SK-N-SH treated with all-trans-retinoic acid at 6 μM for 48 hours (cell line): ENCODE measurements around the gene CCDC88C.

ENCODE experiments used
- ATAC-seq: fragments of 200-7000 bp; cut with Tn5 transposase; 3 replicates; pipeline ENCODE4 v1.9.1; 2020; ENCODE audit warnings: mild to moderate bottlenecking, moderate library complexity
- ARNTL ChIP-seq: fragments of 450-650 bp; formaldehyde crosslinking; IDR thresholded peaks from 2 replicates; pipeline ENCODE4 v1.5.0; 2020; ENCODE audit warnings: low read depth, mild to moderate bottlenecking, moderate library complexity, borderline replicate concordance
- BACH2 ChIP-seq: fragments of 250-450 bp; sonication (Bioruptor Pico); IDR thresholded peaks from 2 replicates; pipeline ENCODE4 v1.9.0; 2021; ENCODE audit warnings: mild to moderate bottlenecking, borderline replicate concordance
- CSDC2 ChIP-seq: fragments of 250-450 bp; sonication (Bioruptor Pico); IDR thresholded peaks from 2 replicates; pipeline ENCODE4 v1.5.0; 2020; ENCODE audit warnings: mild to moderate bottlenecking, moderate library complexity
- CSRNP3 ChIP-seq: fragments of 250-450 bp; sonication (Bioruptor Pico); IDR thresholded peaks from 2 replicates; pipeline ENCODE4 v1.5.1; 2021; ENCODE audit warnings: mild to moderate bottlenecking, moderate library complexity
- ESRRG ChIP-seq: fragments of 250-450 bp; sonication (Bioruptor Pico); IDR thresholded peaks from 2 replicates; pipeline ENCODE4 v1.6.1; 2021; ENCODE audit warnings: mild to moderate bottlenecking
- GLIS3 ChIP-seq: fragments of 250-450 bp; sonication (Bioruptor Pico); IDR thresholded peaks from 2 replicates; pipeline ENCODE4 v1.5.0; 2020; ENCODE audit warnings: mild to moderate bottlenecking, moderate library complexity
- ISL1 ChIP-seq: fragments of 250-450 bp; sonication (Bioruptor Pico); IDR thresholded peaks from 2 replicates; pipeline ENCODE4 v2.1.2; 2022; ENCODE audit warnings: mild to moderate bottlenecking, moderate library complexity
- OSR1 ChIP-seq: fragments of 250-450 bp; sonication (Bioruptor Pico); IDR thresholded peaks from 2 replicates; pipeline ENCODE4 v1.8.0; 2022; ENCODE audit warnings: moderate library complexity, mild to moderate bottlenecking, inconsistent platforms
- PATZ1 ChIP-seq: fragments of 250-450 bp; sonication (Bioruptor Pico); IDR thresholded peaks from 2 replicates; pipeline ENCODE4 v1.8.0; 2020; ENCODE audit warnings: mild to moderate bottlenecking, moderate library complexity, borderline replicate concordance
- POU6F1 ChIP-seq: fragments of 250-450 bp; sonication (Bioruptor Pico); IDR thresholded peaks from 2 replicates; pipeline ENCODE4 v1.8.0; 2021; ENCODE audit warnings: low read depth, mild to moderate bottlenecking, moderate library complexity, borderline replicate concordance
- PPARA ChIP-seq: fragments of 250-450 bp; sonication (Bioruptor Pico); IDR thresholded peaks from 2 replicates; pipeline ENCODE4 v1.5.0; 2020; ENCODE audit warnings: mild to moderate bottlenecking, borderline replicate concordance
- RARB ChIP-seq: fragments of 250-450 bp; sonication (Bioruptor Pico); IDR thresholded peaks from 2 replicates; pipeline ENCODE4 v1.8.0; 2021; ENCODE audit warnings: mild to moderate bottlenecking, moderate library complexity
- SNAI2 ChIP-seq: fragments of 250-450 bp; sonication (Bioruptor Pico); IDR thresholded peaks from 2 replicates; pipeline ENCODE4 v1.5.0; 2020; ENCODE audit warnings: mild to moderate bottlenecking, moderate library complexity
- TCF4 ChIP-seq: fragments of 250-450 bp; sonication (Bioruptor Pico); IDR thresholded peaks from 2 replicates; pipeline ENCODE4 v1.8.0; 2021; ENCODE audit warnings: mild to moderate bottlenecking, moderate library complexity, borderline replicate concordance
- TOX ChIP-seq: fragments of 250-450 bp; sonication (Bioruptor Pico); IDR thresholded peaks from 2 replicates; pipeline ENCODE4 v1.8.0; 2021; ENCODE audit warnings: mild to moderate bottlenecking, moderate library complexity, borderline replicate concordance
- TSHZ2 ChIP-seq: fragments of 250-450 bp; sonication (Bioruptor Pico); IDR thresholded peaks from 2 replicates; pipeline ENCODE4 v1.5.0; 2020; ENCODE audit warnings: mild to moderate bottlenecking, moderate library complexity
- ZC3H10 ChIP-seq: fragments of 250-450 bp; sonication (Bioruptor Pico); IDR thresholded peaks from 2 replicates; pipeline ENCODE4 v1.5.1; 2021; ENCODE audit warnings: mild to moderate bottlenecking, moderate library complexity
- ZFP3 ChIP-seq: fragments of 250-450 bp; sonication (Bioruptor Pico); IDR thresholded peaks from 2 replicates; pipeline ENCODE4 v1.5.0; 2020; ENCODE audit warnings: mild to moderate bottlenecking, moderate library complexity
- ZFP30 ChIP-seq: fragments of 450-650 bp; formaldehyde crosslinking; IDR thresholded peaks from 2 replicates; pipeline ENCODE4 v1.5.0; 2022; ENCODE audit warnings: mild to moderate bottlenecking, moderate library complexity
- ZNF565 ChIP-seq: fragments of 450-650 bp; formaldehyde crosslinking; conservative IDR thresholded peaks from 2 replicates; pipeline ENCODE4 v1.5.0; 2020; ENCODE audit warnings: low read depth, mild to moderate bottlenecking, moderate library complexity
- ZNF70 ChIP-seq: fragments of 450-650 bp; formaldehyde crosslinking; IDR thresholded peaks from 2 replicates; pipeline ENCODE4 v1.5.0; 2020; ENCODE audit warnings: mild to moderate bottlenecking, moderate library complexity

Gene CCDC88C

GRCh38 chr14:91419451-91419850 lies 1.8 kb upstream of the CCDC88C start:
- no peak for ATAC-seq
- TF ChIP-seq OSR1 (CRISPR knock-in tag) (no peak), ZNF70 (CRISPR knock-in tag) (no peak), TCF4 (CRISPR knock-in tag) (no peak), ISL1 (CRISPR knock-in tag) (no peak), ZNF565 (CRISPR knock-in tag) (no peak), PATZ1 (CRISPR knock-in tag) (no peak), SNAI2 (CRISPR knock-in tag) (no peak), CSRNP3 (CRISPR knock-in tag) (no peak), PPARA (no peak), TOX (CRISPR knock-in tag) (no peak), GLIS3 (CRISPR knock-in tag) (no peak), ZC3H10 (CRISPR knock-in tag) (no peak), POU6F1 (CRISPR knock-in tag) (no peak), ZFP30 (no peak), ARNTL (CRISPR knock-in tag) (no peak), CSDC2 (no peak), ZFP3 (CRISPR knock-in tag) (no peak), ESRRG (CRISPR knock-in tag) (no peak)

- TF ChIP-seq TOX (CRISPR knock-in tag): no peak
- TF ChIP-seq GLIS3 (CRISPR knock-in tag): no peak
- TF ChIP-seq PATZ1 (CRISPR knock-in tag): no peak
- TF ChIP-seq ZFP3 (CRISPR knock-in tag): no peak
- TF ChIP-seq CSRNP3 (CRISPR knock-in tag): no peak
- TF ChIP-seq ARNTL (CRISPR knock-in tag): no peak
- no peak for TF ChIP-seq ISL1 (CRISPR knock-in tag)
- TF ChIP-seq BACH2 (CRISPR knock-in tag): no peak
- no peak for TF ChIP-seq TSHZ2 (CRISPR knock-in tag)
- no peak for TF ChIP-seq POU6F1 (CRISPR knock-in tag)
- no peak for TF ChIP-seq ESRRG (CRISPR knock-in tag)
- no peak for TF ChIP-seq PPARA
- no peak for TF ChIP-seq RARB (CRISPR knock-in tag)
Measured at GRCh38 chr14:91419044-91419397, 1.4 kb upstream of the CCDC88C start.

More at GRCh38 chr14:91419044-91419397, 1.4 kb upstream of the CCDC88C start:
- no peak for ATAC-seq
